NB4 (cell line): ENCODE measurements around the gene NEK1.

ENCODE experiments used
- POLR2A ChIP-seq: IDR thresholded peaks from 2 replicates; pipeline ENCODE4 v1.6.1; 2011; ENCODE audit warnings: mild to moderate bottlenecking; ENCODE audit not compliant: insufficient read length; ENCODE audit errors: extremely low read depth
- TF ChIP-seq, protein P1 (sequence below): IDR thresholded peaks from one replicate; pipeline ENCODE4 v1.5.1; 2012; ENCODE audit warnings: low read depth, low read length

DNA sequence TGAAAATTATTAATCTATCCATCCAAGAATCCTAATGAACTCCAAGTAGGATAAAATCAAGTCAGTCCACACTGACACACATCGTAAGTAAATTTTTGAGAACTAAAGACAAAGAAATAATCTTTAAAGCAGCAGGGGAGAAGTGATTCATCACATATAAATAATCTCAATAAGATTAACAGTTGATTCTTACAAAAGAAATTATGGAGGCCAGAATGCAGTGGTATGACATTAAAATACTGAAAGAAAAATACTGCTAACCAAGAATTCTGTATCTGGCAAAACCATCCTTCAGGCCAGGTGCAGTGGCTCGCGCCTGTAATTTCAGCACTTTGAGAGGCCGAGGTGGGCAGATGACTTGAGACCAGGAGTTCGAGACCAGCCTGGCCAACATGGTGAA, 245.6 kb downstream of the NEK1 start:
- TF ChIP-seq, protein P1, sequence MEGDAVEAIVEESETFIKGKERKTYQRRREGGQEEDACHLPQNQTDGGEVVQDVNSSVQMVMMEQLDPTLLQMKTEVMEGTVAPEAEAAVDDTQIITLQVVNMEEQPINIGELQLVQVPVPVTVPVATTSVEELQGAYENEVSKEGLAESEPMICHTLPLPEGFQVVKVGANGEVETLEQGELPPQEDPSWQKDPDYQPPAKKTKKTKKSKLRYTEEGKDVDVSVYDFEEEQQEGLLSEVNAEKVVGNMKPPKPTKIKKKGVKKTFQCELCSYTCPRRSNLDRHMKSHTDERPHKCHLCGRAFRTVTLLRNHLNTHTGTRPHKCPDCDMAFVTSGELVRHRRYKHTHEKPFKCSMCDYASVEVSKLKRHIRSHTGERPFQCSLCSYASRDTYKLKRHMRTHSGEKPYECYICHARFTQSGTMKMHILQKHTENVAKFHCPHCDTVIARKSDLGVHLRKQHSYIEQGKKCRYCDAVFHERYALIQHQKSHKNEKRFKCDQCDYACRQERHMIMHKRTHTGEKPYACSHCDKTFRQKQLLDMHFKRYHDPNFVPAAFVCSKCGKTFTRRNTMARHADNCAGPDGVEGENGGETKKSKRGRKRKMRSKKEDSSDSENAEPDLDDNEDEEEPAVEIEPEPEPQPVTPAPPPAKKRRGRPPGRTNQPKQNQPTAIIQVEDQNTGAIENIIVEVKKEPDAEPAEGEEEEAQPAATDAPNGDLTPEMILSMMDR = no peak
- no peak for TF ChIP-seq POLR2A
